HepG2 (cell line): Measurements from ENCODE around the gene SUOX. TPM values are rescaled to one million over a fixed set of nuclear protein-coding genes. Genes with fewer than 3 reads are reported as not detected.
A peak's percentile ranks its signal among the peaks of the same experiment; 100 is the strongest.

Source experiments
- BCL6 ChIP-seq: IDR thresholded peaks from 2 replicates; pipeline ENCODE4 v1.6.1; 2016; ENCODE audit warnings: missing genetic modification reagents, missing compliant biosample characterization
- EP300 ChIP-seq, 3 experiments: sonication (generic) in 1 of 3; formaldehyde crosslinking in 1 of 3; IDR thresholded peaks; 2 replicates each; pipeline versions ENCODE4 v1.5.1 to v1.6.1; 2011 to 2020; ENCODE audit warnings: low read depth in 2 of 3, low read length in 2 of 3, borderline replicate concordance in 1 of 3, improper control_type of control experiment in 1 of 3, mild to moderate bottlenecking in 1 of 3, missing genetic modification reagents in 1 of 3, moderate library complexity in 1 of 3
- GABPA ChIP-seq, 2 experiments: IDR thresholded peaks; 2 replicates each; pipeline ENCODE4 v1.6.1; 2011 to 2016; ENCODE audit warnings: low read depth in 2 of 2, low read length in 1 of 2, missing biosample characterization in 1 of 2, missing genetic modification characterization in 1 of 2
- POLR2AphosphoS2 ChIP-seq: IDR thresholded peaks from 2 replicates; pipeline ENCODE4 v1.6.1; 2011; ENCODE audit warnings: low read depth, low read length, improper control_type of control experiment
- RFXANK ChIP-seq: IDR thresholded peaks from 2 replicates; pipeline ENCODE4 v1.6.1; 2016
- SETDB1 ChIP-seq: sonication (generic); formaldehyde crosslinking; IDR thresholded peaks from 2 replicates; pipeline ENCODE4 v1.5.1; 2020; ENCODE audit warnings: missing genetic modification reagents, mild to moderate bottlenecking, borderline replicate concordance
- SMAD3 ChIP-seq: sonication (generic); formaldehyde crosslinking; IDR thresholded peaks from 2 replicates; pipeline ENCODE4 v1.4.0; 2020; ENCODE audit warnings: missing genetic modification reagents
- SP4 ChIP-seq: sonication (generic); formaldehyde crosslinking; IDR thresholded peaks from 2 replicates; pipeline ENCODE4 v1.8.1; 2023; ENCODE audit warnings: mild to moderate bottlenecking, missing genetic modification reagents
- SUZ12 ChIP-seq: fragments of 150-350 bp; IDR thresholded peaks from 2 replicates; pipeline ENCODE4 v1.6.1; 2014; ENCODE audit warnings: low read depth, low read length
- SYNCRIP ChIP-seq: fragments of 200-400 bp; formaldehyde crosslinking; IDR thresholded peaks from 2 replicates; pipeline ENCODE4 v1.6.1; 2018; ENCODE audit warnings: mild to moderate bottlenecking, low read depth, low read length; ENCODE audit not compliant: insufficient read depth
- ZFP82 ChIP-seq: sonication (generic); formaldehyde crosslinking; IDR thresholded peaks from 2 replicates; pipeline ENCODE4 v1.5.1; 2020; ENCODE audit warnings: mild to moderate bottlenecking, missing genetic modification reagents, borderline replicate concordance
- ZNF232 ChIP-seq: sonication (generic); formaldehyde crosslinking; IDR thresholded peaks from 2 replicates; pipeline ENCODE4 v1.4.0; 2020; ENCODE audit warnings: missing genetic modification reagents, borderline replicate concordance
- ZNF720 ChIP-seq: sonication (generic); formaldehyde crosslinking; IDR thresholded peaks from 2 replicates; pipeline ENCODE4 v1.4.0; 2020; ENCODE audit warnings: missing genetic modification reagents
- polyA plus RNA-seq, 8 experiments: library from polyadenylated mRNA; depleted of rRNA in 3 of 8; stranded (reverse) in 7 of 8; unstranded in 1 of 8; fragments of >200 nt; fragmentation: Illumina TruSeq in 4 of 8; extraction: Trizol in 4 of 8; gene quantifications; 2 replicates each; pipeline versions ENCODE4 v1.2.1 to v1.2.3, GENCODE V29; 2011 to 2016; ENCODE audit warnings: low read depth in 4 of 8, missing spikeins in 1 of 8, mixed read lengths in 1 of 8; ENCODE audit not compliant: insufficient read depth in 1 of 8
- total RNA-seq, 5 experiments: library from RNA; depleted of rRNA; stranded (reverse); fragments of >200 nt; fragmentation: Illumina TruSeq; extraction: Trizol; gene quantifications; 2 replicates each; pipeline ENCODE4 v1.2.3, GENCODE V29; 2016; ENCODE audit warnings: low read depth in 1 of 5
- TF ChIP-seq, protein P1 (sequence below): sonication (generic); formaldehyde crosslinking; IDR thresholded peaks from 2 replicates; pipeline ENCODE4; 2020; ENCODE audit warnings: missing genetic modification reagents, mild to moderate bottlenecking, borderline replicate concordance
- TF ChIP-seq, protein P2 (sequence below): sonication (generic); formaldehyde crosslinking; IDR thresholded peaks from 2 replicates; pipeline ENCODE4 v1.4.0; 2020; ENCODE audit warnings: missing genetic modification reagents; ENCODE audit errors: not compliant biosample characterization
- TF ChIP-seq, protein P3 (sequence below): sonication (generic); formaldehyde crosslinking; IDR thresholded peaks from 2 replicates; pipeline ENCODE4 v1.4.0; 2020; ENCODE audit warnings: mild to moderate bottlenecking, missing genetic modification reagents, borderline replicate concordance
- TF ChIP-seq, protein P4 (sequence below): sonication (generic); formaldehyde crosslinking; IDR thresholded peaks from 2 replicates; pipeline ENCODE4 v1.4.0; 2020; ENCODE audit warnings: mild to moderate bottlenecking, missing genetic modification reagents, borderline replicate concordance

SUOX gene
- total and polyA plus RNA-seq, 2 of the 13 experiments (the other 11 are each of a cell fraction or from before 2014, with no cell fraction given): 23.9 to 25.9 TPM

DNA sequence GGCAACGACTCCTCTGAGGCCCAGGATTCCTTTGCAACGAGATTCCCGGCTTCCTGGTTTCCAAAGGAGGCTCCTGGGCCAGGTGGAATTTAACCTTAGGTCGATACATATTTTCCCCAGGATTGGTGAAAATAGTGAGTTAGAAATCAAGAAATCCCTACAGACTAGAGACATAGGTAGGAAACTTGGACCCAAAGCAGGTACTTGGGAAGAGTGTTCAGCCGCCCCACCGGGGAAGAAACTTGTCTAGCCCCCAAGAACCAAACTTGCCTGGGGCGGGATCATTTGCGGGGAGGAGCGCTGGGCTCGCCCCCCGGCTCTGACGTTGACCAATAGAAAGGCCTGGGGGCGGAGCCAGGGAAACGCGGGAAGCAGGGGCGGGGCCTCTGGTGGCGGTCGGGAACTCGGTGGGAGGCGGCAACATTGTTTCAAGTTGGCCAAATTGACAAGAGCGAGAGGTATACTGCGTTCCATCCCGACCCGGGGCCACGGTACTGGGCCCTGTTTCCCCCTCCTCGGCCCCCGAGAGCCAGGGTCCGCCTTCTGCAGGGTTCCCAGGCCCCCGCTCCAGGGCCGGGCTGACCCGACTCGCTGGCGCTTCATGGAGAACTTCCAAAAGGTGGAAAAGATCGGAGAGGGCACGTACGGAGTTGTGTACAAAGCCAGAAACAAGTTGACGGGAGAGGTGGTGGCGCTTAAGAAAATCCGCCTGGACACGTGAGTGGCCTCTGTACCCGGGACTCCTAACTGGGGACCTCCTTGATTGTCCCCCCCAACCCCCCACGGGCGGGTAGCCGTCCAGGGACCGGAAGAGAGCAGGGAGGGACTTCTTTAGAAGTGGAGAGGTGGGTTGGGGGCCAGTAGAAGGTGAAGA is 30.4 kb upstream of the SUOX start, which contains the start of gene CDK2 (continued):
- TF ChIP-seq, protein P1, sequence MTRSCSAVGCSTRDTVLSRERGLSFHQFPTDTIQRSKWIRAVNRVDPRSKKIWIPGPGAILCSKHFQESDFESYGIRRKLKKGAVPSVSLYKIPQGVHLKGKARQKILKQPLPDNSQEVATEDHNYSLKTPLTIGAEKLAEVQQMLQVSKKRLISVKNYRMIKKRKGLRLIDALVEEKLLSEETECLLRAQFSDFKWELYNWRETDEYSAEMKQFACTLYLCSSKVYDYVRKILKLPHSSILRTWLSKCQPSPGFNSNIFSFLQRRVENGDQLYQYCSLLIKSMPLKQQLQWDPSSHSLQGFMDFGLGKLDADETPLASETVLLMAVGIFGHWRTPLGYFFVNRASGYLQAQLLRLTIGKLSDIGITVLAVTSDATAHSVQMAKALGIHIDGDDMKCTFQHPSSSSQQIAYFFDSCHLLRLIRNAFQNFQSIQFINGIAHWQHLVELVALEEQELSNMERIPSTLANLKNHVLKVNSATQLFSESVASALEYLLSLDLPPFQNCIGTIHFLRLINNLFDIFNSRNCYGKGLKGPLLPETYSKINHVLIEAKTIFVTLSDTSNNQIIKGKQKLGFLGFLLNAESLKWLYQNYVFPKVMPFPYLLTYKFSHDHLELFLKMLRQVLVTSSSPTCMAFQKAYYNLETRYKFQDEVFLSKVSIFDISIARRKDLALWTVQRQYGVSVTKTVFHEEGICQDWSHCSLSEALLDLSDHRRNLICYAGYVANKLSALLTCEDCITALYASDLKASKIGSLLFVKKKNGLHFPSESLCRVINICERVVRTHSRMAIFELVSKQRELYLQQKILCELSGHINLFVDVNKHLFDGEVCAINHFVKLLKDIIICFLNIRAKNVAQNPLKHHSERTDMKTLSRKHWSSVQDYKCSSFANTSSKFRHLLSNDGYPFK (CRISPR knock-in tag): no peak; the same call in 1 of the 2 replicates
- TF ChIP-seq ZNF720 (CRISPR knock-in tag) (no peak), POLR2AphosphoS2 (no peak), ZNF232 (CRISPR knock-in tag) (no peak; the same call in 1 of the 2 replicates), RFXANK (CRISPR knock-in tag) (no peak), BCL6 (CRISPR knock-in tag) (no peak), ZFP82 (no peak), EP300 (IDR thresholded peaks at IDR 0.05; ENCODE audit: low read depth in 2 of 2, low read length in 2 of 2) (no peak), EP300 (CRISPR knock-in tag; IDR thresholded peaks at IDR 0.05; ENCODE audit: borderline replicate concordance) (no peak), SP4 (peak; percentile 94), SYNCRIP (no peak), GABPA (IDR thresholded peaks at IDR 0.05; ENCODE audit: low read depth, low read length) (no peak), GABPA (CRISPR knock-in tag; IDR thresholded peaks at IDR 0.05; ENCODE audit: low read depth) (no peak; the same call in 1 of the 2 replicates), SUZ12 (no peak), SMAD3 (CRISPR knock-in tag) (no peak), SETDB1 (CRISPR knock-in tag) (no peak)
- TF ChIP-seq, protein P2, sequence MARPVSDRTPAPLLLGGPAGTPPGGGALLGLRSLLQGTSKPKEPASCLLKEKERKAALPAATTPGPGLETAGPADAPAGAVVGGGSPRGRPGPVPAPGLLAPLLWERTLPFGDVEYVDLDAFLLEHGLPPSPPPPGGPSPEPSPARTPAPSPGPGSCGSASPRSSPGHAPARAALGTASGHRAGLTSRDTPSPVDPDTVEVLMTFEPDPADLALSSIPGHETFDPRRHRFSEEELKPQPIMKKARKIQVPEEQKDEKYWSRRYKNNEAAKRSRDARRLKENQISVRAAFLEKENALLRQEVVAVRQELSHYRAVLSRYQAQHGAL (CRISPR knock-in tag): no peak
- TF ChIP-seq, protein P3, sequence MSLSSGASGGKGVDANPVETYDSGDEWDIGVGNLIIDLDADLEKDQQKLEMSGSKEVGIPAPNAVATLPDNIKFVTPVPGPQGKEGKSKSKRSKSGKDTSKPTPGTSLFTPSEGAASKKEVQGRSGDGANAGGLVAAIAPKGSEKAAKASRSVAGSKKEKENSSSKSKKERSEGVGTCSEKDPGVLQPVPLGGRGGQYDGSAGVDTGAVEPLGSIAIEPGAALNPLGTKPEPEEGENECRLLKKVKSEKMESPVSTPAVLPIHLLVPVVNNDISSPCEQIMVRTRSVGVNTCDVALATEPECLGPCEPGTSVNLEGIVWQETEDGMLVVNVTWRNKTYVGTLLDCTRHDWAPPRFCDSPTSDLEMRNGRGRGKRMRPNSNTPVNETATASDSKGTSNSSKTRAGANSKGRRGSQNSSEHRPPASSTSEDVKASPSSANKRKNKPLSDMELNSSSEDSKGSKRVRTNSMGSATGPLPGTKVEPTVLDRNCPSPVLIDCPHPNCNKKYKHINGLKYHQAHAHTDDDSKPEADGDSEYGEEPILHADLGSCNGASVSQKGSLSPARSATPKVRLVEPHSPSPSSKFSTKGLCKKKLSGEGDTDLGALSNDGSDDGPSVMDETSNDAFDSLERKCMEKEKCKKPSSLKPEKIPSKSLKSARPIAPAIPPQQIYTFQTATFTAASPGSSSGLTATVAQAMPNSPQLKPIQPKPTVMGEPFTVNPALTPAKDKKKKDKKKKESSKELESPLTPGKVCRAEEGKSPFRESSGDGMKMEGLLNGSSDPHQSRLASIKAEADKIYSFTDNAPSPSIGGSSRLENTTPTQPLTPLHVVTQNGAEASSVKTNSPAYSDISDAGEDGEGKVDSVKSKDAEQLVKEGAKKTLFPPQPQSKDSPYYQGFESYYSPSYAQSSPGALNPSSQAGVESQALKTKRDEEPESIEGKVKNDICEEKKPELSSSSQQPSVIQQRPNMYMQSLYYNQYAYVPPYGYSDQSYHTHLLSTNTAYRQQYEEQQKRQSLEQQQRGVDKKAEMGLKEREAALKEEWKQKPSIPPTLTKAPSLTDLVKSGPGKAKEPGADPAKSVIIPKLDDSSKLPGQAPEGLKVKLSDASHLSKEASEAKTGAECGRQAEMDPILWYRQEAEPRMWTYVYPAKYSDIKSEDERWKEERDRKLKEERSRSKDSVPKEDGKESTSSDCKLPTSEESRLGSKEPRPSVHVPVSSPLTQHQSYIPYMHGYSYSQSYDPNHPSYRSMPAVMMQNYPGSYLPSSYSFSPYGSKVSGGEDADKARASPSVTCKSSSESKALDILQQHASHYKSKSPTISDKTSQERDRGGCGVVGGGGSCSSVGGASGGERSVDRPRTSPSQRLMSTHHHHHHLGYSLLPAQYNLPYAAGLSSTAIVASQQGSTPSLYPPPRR (CRISPR knock-in tag): no peak
- TF ChIP-seq, protein P4, sequence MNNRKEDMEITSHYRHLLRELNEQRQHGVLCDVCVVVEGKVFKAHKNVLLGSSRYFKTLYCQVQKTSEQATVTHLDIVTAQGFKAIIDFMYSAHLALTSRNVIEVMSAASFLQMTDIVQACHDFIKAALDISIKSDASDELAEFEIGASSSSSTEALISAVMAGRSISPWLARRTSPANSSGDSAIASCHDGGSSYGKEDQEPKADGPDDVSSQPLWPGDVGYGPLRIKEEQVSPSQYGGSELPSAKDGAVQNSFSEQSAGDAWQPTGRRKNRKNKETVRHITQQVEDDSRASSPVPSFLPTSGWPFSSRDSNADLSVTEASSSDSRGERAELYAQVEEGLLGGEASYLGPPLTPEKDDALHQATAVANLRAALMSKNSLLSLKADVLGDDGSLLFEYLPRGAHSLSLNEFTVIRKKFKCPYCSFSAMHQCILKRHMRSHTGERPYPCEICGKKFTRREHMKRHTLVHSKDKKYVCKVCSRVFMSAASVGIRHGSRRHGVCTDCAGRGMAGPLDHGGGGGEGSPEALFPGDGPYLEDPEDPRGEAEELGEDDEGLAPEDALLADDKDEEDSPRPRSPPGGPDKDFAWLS (CRISPR knock-in tag): no peak
